ENCODE measurements around the gene PPA1. TPM values are rescaled to one million over a fixed set of nuclear protein-coding genes. Genes with fewer than 3 reads are reported as not detected.

PPA1 gene
- total RNA-seq, 4 donors from 2014 or later, result 151 to 209 (median 185) TPM

DNA sequence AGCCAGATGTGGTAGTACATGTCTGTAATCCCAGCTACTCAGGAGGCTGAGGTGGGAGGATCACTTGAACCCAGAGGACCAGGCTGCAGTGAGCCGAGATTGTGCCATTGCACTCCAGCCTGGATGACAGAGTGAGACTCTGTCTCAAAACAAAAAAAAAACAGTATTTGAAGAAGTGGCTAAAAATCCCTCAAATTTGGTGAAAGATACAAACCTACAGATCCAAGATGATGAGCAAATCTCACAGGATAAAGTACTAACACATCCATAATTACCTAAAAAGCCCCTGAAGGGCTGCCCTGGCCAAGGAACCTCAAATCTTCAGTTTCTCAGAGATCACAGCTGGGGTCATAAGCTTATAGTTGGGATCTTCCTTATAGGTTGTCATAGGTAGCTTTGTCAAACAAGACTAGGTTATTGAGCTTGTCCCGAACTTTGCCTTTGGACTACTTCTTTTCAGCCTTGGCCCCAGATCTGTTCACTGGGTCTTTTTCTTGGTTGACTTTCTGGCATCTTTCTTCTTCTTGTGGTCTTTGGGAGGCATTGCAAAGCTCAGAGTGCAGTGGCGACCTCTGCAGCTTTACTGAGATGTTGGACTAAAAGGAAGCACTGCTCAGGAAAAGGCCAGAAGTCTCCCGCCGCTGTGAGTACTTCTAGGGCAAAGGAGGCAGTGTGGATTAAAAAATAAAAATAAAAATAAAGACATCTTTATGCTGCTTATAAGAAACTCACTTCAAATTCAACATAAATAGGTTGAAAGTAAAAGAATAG is 34.3 kb downstream of the PPA1 start:
- TF ChIP-seq POLR2A (IDR thresholded peaks at IDR 0.05), result no peak
- TF ChIP-seq, protein P1, sequence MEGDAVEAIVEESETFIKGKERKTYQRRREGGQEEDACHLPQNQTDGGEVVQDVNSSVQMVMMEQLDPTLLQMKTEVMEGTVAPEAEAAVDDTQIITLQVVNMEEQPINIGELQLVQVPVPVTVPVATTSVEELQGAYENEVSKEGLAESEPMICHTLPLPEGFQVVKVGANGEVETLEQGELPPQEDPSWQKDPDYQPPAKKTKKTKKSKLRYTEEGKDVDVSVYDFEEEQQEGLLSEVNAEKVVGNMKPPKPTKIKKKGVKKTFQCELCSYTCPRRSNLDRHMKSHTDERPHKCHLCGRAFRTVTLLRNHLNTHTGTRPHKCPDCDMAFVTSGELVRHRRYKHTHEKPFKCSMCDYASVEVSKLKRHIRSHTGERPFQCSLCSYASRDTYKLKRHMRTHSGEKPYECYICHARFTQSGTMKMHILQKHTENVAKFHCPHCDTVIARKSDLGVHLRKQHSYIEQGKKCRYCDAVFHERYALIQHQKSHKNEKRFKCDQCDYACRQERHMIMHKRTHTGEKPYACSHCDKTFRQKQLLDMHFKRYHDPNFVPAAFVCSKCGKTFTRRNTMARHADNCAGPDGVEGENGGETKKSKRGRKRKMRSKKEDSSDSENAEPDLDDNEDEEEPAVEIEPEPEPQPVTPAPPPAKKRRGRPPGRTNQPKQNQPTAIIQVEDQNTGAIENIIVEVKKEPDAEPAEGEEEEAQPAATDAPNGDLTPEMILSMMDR (IDR thresholded peaks at IDR 0.05), result no peak
- intact Hi-C loops (cut with DNase I), result no loop called here
- H3K27me3 ChIP-seq, result no peaks in the 10 kb centered on the region
- no peak overlapping the region for H3K4me3 ChIP-seq (replicated peaks in 1 of 3)
- no peak overlapping the region for H3K27ac ChIP-seq
- WGBS, 2 donors, result 97 to 98% methylated on average over 5 of the region's 5 CpGs
- no peak for DNase-seq
- H3K9me3 ChIP-seq, result no peaks in the 10 kb centered on the region
- H3K36me3 ChIP-seq, result peaks cover 20 to 42% of the 10 kb centered on the region in 2 donors
- H3K4me1 ChIP-seq, result no peaks in the 10 kb centered on the region

DNA sequence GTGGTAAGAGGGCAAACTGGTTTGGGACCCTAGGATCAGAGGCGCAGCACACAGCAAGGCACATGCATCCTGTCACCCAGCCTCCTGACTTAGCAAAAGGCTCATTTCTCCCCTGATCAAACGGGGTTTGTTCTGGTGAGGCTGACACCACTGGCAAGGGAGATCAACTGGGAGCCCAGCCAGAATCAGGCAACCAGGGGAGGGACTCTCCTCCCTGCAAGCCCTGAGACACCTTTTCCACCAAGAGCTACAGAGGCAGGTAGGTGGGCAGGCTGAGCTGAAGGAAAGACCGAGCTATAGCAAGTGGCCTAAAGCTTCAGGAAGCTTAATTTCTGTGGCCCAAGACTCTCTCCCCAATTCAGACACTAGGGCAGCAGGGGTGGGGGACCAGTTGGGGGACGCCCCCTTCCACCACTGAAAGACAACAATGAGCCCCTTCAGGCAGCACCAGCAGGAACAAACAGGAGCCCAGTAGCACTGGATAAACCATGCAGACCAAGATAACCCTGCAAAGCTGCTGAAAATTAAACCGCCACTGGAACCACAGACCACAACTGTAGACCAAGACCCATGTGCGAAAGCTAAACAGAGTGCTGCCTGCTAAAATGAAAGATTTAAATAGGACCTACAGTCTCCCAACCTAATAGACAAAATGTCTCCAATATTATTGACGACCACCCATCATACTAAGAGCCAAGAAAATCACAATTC is 35.8 kb downstream of the PPA1 start:
- no peak for DNase-seq
- Histone ChIP-seq H3K4me3 (replicated peaks in 1 of 3) (no peak overlapping the region), H3K27me3 (no peaks in the 10 kb centered on the region), H3K36me3 (peaks cover 13 to 27% of the 10 kb centered on the region in 2 donors), H3K4me1 (no peaks in the 10 kb centered on the region), H3K9me3 (no peaks in the 10 kb centered on the region), H3K27ac (no peak overlapping the region)
- no peak for TF ChIP-seq POLR2A (IDR thresholded peaks at IDR 0.05)
- TF ChIP-seq, protein P1 (IDR thresholded peaks at IDR 0.05), result no peak
- intact Hi-C loops (cut with DNase I), result no loop called here
- WGBS, 2 donors, result 89 to 91% methylated on average over 7 of the region's 7 CpGs

DNA sequence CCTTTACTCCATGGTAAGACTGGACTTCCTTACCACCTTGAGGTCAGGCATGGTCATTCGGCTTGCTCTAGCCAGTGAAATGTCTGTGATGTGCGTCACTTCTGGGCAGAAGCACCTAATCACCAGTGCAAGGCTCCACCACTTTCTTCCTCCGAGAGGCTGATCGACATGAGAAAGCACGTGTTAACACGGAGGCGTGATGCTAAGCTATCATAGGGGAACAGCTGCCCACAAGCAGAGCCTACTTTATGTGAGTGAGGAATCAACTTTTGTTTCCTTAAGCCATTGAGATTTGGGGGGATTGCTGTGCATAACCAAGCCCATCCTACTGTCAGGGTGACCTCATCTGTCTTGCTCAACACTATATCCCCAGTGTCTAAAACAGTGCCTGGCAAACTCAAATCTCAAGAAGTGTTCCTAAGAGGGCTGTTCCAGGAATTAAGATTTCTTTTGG is 39.8 kb downstream of the PPA1 start:
- Histone ChIP-seq H3K27me3 (no peaks in the 10 kb centered on the region), H3K9me3 (no peaks in the 10 kb centered on the region), H3K4me1 (peaks cover 0 to 2% of the 10 kb centered on the region in 2 donors), H3K4me3 (replicated peaks in 1 of 3) (no peak overlapping the region), H3K36me3 (peaks cover 1 to 4% of the 10 kb centered on the region in 2 donors), H3K27ac (no peak overlapping the region)
- intact Hi-C loops (cut with DNase I), result no loop called here
- WGBS, 2 donors, result 87 to 96% methylated on average over 7 of the region's 7 CpGs
- TF ChIP-seq POLR2A (IDR thresholded peaks at IDR 0.05), result no peak
- TF ChIP-seq, protein P1 (IDR thresholded peaks at IDR 0.05), result no peak
- no peak for DNase-seq

DNA sequence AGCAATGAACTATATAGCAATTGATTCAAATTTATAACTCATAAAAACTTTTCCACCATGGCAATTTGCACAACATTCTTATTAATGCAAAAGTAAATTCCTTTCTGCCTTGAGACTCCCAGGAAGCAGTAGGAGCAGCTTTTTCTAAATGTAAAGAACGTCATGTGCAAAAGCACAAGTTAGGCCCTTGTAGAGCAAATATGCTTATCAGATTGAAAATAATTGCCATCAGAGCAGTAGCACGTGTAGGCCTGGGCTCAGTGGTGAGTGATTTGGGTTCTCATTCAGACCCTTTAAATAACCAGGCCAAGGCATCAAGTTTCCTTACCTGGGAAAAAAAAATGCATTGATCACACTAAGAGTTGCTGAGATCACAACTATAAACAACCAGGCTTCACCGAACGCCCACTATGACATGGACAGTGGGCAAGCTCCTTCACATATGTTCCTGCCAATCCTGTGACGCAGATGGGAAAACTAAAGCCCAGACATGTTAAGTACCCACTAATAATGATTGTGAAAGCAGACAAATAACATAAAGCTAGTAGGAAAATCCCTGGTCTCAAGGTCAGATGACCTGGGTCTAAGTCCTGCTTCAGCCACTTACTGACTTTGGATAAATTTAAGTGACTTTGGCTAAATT is 40.8 kb downstream of the PPA1 start:
- no peaks in the 10 kb centered on the region for H3K36me3 ChIP-seq
- no peak for DNase-seq
- H3K27ac ChIP-seq, result no peak overlapping the region
- WGBS, 2 donors, result 77 to 83% methylated on average over 5 of the region's 5 CpGs
- H3K4me3 ChIP-seq (replicated peaks in 1 of 3), result no peak overlapping the region
- no peaks in the 10 kb centered on the region for H3K9me3 ChIP-seq
- peaks cover 0 to 2% of the 10 kb centered on the region in 2 donors for H3K4me1 ChIP-seq
- intact Hi-C loops (cut with DNase I), result no loop called here
- no peaks in the 10 kb centered on the region for H3K27me3 ChIP-seq
- TF ChIP-seq, protein P1 (IDR thresholded peaks at IDR 0.05), result no peak
- TF ChIP-seq POLR2A (IDR thresholded peaks at IDR 0.05), result no peak

DNA sequence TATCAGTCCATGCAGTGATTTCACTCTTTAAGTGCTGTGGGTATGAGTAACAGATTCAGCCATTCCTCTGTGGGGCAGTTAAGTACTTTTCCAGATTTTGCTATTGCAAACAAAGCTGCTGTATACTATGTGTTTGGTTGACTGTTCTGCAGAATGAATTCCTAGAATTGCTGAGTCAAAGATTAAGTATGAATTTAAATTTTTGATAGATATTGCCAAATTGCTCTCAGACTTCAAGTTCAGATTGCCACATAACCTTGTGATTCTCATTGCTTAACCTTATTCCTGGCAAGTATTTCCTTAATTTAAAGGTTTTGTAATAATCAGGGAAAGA is 41.3 kb downstream of the PPA1 start:
- Histone ChIP-seq H3K27me3 (no peaks in the 10 kb centered on the region), H3K27ac (no peak overlapping the region), H3K4me1 (peaks cover 0 to 2% of the 10 kb centered on the region in 2 donors), H3K9me3 (no peaks in the 10 kb centered on the region), H3K36me3 (no peaks in the 10 kb centered on the region), H3K4me3 (replicated peaks in 1 of 3) (no peak overlapping the region)
- DNase-seq, result no peak
- TF ChIP-seq, protein P1 (IDR thresholded peaks at IDR 0.05), result no peak
- no peak for TF ChIP-seq POLR2A (IDR thresholded peaks at IDR 0.05)
- intact Hi-C loops (cut with DNase I), result no loop called here

Measured in thyroid gland (tissue), 4 donors.